ENCODE results near the gene ARHGDIB. TPM values are rescaled to one million over a fixed set of nuclear protein-coding genes. Genes with fewer than 3 reads are reported as not detected.

The ARHGDIB gene
- polyA plus RNA-seq (2012; ENCODE audit: low read depth, missing spikeins): 899 TPM

DNA sequence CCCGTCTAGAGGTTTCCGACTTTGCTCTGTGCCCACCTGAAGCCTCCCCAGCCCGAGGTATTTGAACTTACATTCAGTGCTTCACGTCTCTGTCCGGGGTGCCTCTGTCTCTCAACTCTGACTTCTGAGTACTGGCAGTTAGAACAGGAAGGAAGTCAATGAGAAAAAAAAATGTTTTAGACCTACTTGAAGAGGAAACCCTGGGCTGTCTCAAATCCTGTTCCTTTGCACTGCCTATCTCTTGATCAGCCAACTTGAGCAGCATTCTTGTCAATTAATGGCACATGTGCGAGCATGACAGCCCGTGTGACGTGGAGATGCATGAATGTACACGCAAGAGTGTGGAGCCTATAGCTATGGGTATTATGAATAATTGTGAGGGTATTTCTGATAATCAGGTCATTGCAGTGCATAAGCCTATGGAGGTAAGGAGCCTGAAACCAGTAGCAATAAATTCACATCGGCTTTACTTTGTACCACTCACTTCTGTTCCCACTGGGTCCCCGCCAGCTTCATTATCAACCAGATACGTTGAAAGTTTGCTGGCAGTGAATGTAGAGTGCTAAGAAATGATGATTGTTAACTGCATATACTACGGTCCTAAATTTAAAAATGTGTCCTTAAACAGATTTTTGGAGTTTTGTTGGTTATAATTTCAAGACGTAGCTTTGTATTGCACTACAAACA lies at the start of gene ARHGDIB:
Gene ARHGDIB (minus strand): TSS at position 136 of the 687 bp plus-strand sequence. CDS start 10,889 bp downstream, outside the sequence.
- peak; percentile 98 for FAIRE-seq
- TF ChIP-seq TAF1 (IDR thresholded peaks at IDR 0.05; ENCODE audit: low read depth, low read length) (peak; percentile 43), SPI1 (IDR thresholded peaks at IDR 0.05; ENCODE audit: low read depth, low read length) (peak; percentile 61), POLR2AphosphoS5 (IDR thresholded peaks at IDR 0.05; ENCODE audit: low read depth, low read length) (0 out of 2 replicates have a peak, but pooled peaks have one; percentile 54), POLR2A (IDR thresholded peaks at IDR 0.05; ENCODE audit: low read depth, low read length) (peak; percentile 16; the same call in 1 of the 2 replicates), POU2F2 (IDR thresholded peaks at IDR 0.05; ENCODE audit: low read depth, low read length) (peak; percentile 68; the same call in 1 of the 2 replicates), PAX5 (IDR thresholded peaks at IDR 0.05; ENCODE audit: insufficient read depth, low read length, severe bottlenecking) (no peak)
- no peak for DNase-seq (ENCODE audit: insufficient read length, low spot score)

DNA sequence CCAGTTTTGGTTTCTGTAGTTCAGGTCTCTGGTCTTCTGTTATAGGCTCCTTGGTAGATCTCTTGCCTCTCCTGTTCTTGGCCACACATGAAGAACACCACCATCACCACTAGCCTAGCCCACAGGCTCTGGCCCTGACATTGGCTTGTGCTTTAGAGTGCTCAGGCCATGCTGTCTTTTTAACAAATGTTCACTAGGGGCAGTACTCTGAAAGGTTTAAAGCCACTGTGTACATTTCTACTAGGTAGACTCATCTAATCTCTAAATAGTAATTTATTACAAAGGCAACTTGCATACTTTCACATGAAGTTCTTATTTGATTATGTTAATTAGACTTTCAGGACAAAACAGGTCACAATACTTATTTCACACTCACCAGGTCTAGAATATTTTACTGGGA lies 49.8 kb upstream of the ARHGDIB start:
- FAIRE-seq (no peak), DNase-seq (ENCODE audit: insufficient read length, low spot score) (no peak)
- no peak for TF ChIP-seq TAF1 (IDR thresholded peaks at IDR 0.05; ENCODE audit: low read depth, low read length)
- no peak for TF ChIP-seq PAX5 (IDR thresholded peaks at IDR 0.05; ENCODE audit: insufficient read depth, low read length, severe bottlenecking)
- TF ChIP-seq POLR2A (IDR thresholded peaks at IDR 0.05; ENCODE audit: low read depth, low read length): no peak
- no peak for TF ChIP-seq POU2F2 (IDR thresholded peaks at IDR 0.05; ENCODE audit: low read depth, low read length)
- no peak for TF ChIP-seq POLR2AphosphoS5 (IDR thresholded peaks at IDR 0.05; ENCODE audit: low read depth, low read length)
- TF ChIP-seq SPI1 (IDR thresholded peaks at IDR 0.05; ENCODE audit: low read depth, low read length): no peak

DNA sequence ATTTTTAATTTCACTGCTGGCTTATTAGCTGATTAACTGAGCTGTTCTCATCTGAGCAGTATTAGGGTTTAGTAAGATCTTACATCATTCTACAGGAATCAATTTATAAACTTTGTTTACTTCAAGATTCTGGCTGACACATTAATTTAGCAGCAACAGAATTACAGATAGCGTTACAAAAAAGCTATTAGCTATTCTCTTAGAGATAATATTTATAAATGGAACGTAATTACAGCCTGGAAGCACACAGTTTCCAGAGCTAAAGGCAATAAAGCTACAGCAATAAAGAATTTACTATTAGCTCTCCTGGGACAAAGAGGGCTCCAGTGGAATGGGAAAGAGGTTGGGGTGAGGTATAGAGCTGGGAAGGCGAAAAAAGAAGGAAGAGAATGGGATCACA lies 46.1 kb upstream of the ARHGDIB start:
- DNase-seq (ENCODE audit: insufficient read length, low spot score) (no peak), FAIRE-seq (no peak)
- no peak for TF ChIP-seq POLR2A (IDR thresholded peaks at IDR 0.05; ENCODE audit: low read depth, low read length)
- TF ChIP-seq SPI1 (IDR thresholded peaks at IDR 0.05; ENCODE audit: low read depth, low read length): no peak
- TF ChIP-seq POU2F2 (IDR thresholded peaks at IDR 0.05; ENCODE audit: low read depth, low read length): no peak
- no peak for TF ChIP-seq TAF1 (IDR thresholded peaks at IDR 0.05; ENCODE audit: low read depth, low read length)
- TF ChIP-seq POLR2AphosphoS5 (IDR thresholded peaks at IDR 0.05; ENCODE audit: low read depth, low read length): no peak
- no peak for TF ChIP-seq PAX5 (IDR thresholded peaks at IDR 0.05; ENCODE audit: insufficient read depth, low read length, severe bottlenecking)

DNA sequence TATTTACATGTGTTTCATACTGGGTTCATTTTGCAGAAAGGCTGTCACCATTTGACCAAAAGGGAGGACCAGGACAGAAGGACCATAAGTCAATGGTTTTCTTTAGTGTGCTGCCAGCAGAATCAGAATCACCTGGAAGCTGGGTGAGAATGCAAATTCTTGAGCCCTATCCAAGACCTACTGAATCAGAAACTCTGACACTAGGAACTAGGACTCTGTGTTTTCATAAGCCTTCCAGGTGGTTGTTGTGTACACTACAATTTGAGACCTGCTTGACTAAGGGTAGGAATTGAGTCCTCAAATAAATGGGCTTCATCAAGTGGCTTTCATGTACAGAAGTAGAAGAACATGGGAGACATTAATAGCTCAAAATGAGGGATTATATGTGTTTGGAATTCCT lies 43.7 kb upstream of the ARHGDIB start:
- no peak for FAIRE-seq
- no peak for DNase-seq (ENCODE audit: insufficient read length, low spot score)
- TF ChIP-seq TAF1 (IDR thresholded peaks at IDR 0.05; ENCODE audit: low read depth, low read length): no peak
- TF ChIP-seq POU2F2 (IDR thresholded peaks at IDR 0.05; ENCODE audit: low read depth, low read length): no peak
- TF ChIP-seq POLR2A (IDR thresholded peaks at IDR 0.05; ENCODE audit: low read depth, low read length): no peak
- no peak for TF ChIP-seq PAX5 (IDR thresholded peaks at IDR 0.05; ENCODE audit: insufficient read depth, low read length, severe bottlenecking)
- no peak for TF ChIP-seq SPI1 (IDR thresholded peaks at IDR 0.05; ENCODE audit: low read depth, low read length)
- TF ChIP-seq POLR2AphosphoS5 (IDR thresholded peaks at IDR 0.05; ENCODE audit: low read depth, low read length): no peak

DNA sequence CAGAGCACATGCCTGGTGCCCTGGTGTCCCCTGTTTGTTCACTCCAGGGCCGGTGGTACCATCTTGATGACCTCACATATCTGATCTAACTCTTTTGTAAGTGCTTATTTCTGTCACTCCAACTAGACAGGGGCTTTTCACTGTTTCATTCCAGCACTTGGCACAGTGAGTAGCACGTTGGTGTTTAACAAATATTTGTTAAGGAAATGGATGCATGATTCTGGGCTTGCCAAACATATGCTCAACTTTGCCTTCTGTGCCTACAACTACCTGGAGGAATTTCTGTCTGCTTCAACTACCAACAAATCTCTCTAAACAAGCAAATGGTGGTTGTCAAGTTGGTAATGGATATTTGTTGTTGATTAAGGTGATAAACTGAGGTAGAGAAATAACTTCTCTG lies 43.0 kb upstream of the ARHGDIB start:
- TF ChIP-seq POLR2AphosphoS5 (IDR thresholded peaks at IDR 0.05; ENCODE audit: low read depth, low read length) (no peak), PAX5 (IDR thresholded peaks at IDR 0.05; ENCODE audit: insufficient read depth, low read length, severe bottlenecking) (no peak), TAF1 (IDR thresholded peaks at IDR 0.05; ENCODE audit: low read depth, low read length) (no peak), POU2F2 (IDR thresholded peaks at IDR 0.05; ENCODE audit: low read depth, low read length) (no peak), SPI1 (IDR thresholded peaks at IDR 0.05; ENCODE audit: low read depth, low read length) (no peak), POLR2A (IDR thresholded peaks at IDR 0.05; ENCODE audit: low read depth, low read length) (no peak)
- no peak for FAIRE-seq
- no peak for DNase-seq (ENCODE audit: insufficient read length, low spot score)

DNA sequence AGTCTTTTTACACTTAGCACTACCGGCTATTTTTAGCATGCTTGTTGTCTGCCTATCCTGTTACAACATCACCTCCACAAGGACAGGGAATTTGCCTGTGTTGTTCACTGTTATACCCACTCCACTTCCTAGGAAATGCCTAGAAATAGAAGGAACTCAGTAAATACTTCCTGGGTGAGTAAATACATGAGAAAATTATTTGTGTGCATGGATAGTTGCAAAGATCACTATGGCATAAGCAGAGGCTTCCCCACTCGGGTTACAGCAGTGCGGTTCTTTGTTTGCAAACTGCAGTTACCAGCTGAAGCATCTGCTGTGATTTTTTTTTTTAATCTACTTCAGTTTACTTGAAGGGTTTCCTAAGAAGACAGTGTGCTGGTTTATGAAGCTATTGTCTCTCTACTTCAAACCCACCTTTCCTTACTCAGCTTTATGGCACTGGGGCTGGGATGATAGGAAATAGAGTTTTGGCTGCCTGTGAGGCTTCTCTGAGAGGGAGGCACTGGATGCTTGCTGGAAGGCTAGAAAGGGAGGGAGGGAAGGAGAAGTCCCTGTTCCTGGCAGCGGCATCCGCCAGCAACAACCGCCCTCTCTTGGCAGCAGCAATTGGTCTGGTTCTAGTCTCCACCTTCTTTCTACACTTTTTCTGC lies 40.5 kb upstream of the ARHGDIB start:
- FAIRE-seq: no peak
- TF ChIP-seq PAX5 (IDR thresholded peaks at IDR 0.05; ENCODE audit: insufficient read depth, low read length, severe bottlenecking) (no peak), SPI1 (IDR thresholded peaks at IDR 0.05; ENCODE audit: low read depth, low read length) (no peak), POLR2AphosphoS5 (IDR thresholded peaks at IDR 0.05; ENCODE audit: low read depth, low read length) (no peak), TAF1 (IDR thresholded peaks at IDR 0.05; ENCODE audit: low read depth, low read length) (no peak), POLR2A (IDR thresholded peaks at IDR 0.05; ENCODE audit: low read depth, low read length) (no peak), POU2F2 (IDR thresholded peaks at IDR 0.05; ENCODE audit: low read depth, low read length) (no peak)
- no peak for DNase-seq (ENCODE audit: insufficient read length, low spot score)

DNA sequence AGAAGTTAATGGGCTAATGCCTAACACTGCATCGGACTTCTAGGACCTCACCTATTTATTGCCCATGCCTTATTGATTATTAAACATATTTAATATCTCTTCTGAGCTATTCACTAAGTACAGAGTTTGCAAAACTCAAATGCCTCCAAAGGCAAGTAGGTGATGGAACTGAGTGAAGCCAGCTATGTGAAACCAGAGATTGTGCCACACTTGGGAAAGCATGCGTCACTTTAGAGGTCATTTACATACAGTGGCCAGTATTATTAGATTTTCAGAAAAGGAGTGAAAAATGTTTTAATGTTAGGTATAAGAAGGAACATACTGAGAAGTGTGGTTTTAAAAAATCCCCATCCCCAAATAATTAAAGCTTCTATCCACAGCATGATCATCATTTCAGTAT lies 39.2 kb upstream of the ARHGDIB start:
- no peak for DNase-seq (ENCODE audit: insufficient read length, low spot score)
- TF ChIP-seq SPI1 (IDR thresholded peaks at IDR 0.05; ENCODE audit: low read depth, low read length) (no peak), POLR2AphosphoS5 (IDR thresholded peaks at IDR 0.05; ENCODE audit: low read depth, low read length) (no peak), POU2F2 (IDR thresholded peaks at IDR 0.05; ENCODE audit: low read depth, low read length) (no peak), PAX5 (IDR thresholded peaks at IDR 0.05; ENCODE audit: insufficient read depth, low read length, severe bottlenecking) (no peak), TAF1 (IDR thresholded peaks at IDR 0.05; ENCODE audit: low read depth, low read length) (no peak), POLR2A (IDR thresholded peaks at IDR 0.05; ENCODE audit: low read depth, low read length) (no peak)
- FAIRE-seq: no peak

DNA sequence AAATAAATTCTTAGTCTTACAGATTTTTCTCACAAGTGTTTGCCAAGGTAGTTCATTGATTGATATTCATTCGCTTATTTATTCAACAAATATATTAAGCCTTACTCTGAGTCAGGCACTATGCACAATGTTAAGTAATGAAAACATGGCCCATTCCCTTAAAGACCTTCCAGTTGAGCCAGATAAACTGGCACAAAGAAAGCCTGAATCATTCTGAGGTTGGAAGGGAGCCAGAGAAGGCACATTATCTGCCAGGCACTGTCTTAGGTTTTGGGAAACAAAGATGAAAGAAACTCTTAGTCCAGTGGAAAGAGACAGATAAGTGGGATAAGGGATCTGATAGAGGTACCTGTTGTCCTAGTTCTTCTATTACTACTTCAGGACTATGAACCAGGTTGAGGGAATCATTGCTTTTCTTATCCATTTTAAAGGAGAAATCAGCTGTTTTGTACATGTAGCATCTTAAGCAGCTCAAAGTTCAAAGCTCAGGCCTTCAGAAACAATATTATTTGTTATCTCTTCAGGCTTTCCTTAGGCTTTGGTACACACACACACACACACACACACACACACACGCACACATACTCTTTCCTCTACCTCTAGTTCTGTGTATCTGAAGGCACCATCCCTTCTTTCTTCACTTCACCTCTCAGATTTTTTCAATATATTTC lies 38.4 kb upstream of the ARHGDIB start:
- TF ChIP-seq POLR2A (IDR thresholded peaks at IDR 0.05; ENCODE audit: low read depth, low read length) (no peak), PAX5 (IDR thresholded peaks at IDR 0.05; ENCODE audit: insufficient read depth, low read length, severe bottlenecking) (no peak), SPI1 (IDR thresholded peaks at IDR 0.05; ENCODE audit: low read depth, low read length) (no peak), TAF1 (IDR thresholded peaks at IDR 0.05; ENCODE audit: low read depth, low read length) (no peak), POLR2AphosphoS5 (IDR thresholded peaks at IDR 0.05; ENCODE audit: low read depth, low read length) (no peak), POU2F2 (IDR thresholded peaks at IDR 0.05; ENCODE audit: low read depth, low read length) (no peak)
- FAIRE-seq: no peak
- DNase-seq (ENCODE audit: insufficient read length, low spot score): no peak
